Activated CD4-positive, alpha-beta T cell treated with anti-CD3 and anti-CD28 coated beads, Interleukin-2, amount 50 U/mL, for 4 hours (primary cell): ENCODE measurements around the gene PLCL1.
A peak's percentile ranks its signal among the peaks of the same experiment; 100 is the strongest.

Source experiments
- DNase-seq, 2 experiments: peaks; one replicate each; pipeline ENCODE4 v3.0.0-alpha.2; 2020

The PLCL1 gene

DNA sequence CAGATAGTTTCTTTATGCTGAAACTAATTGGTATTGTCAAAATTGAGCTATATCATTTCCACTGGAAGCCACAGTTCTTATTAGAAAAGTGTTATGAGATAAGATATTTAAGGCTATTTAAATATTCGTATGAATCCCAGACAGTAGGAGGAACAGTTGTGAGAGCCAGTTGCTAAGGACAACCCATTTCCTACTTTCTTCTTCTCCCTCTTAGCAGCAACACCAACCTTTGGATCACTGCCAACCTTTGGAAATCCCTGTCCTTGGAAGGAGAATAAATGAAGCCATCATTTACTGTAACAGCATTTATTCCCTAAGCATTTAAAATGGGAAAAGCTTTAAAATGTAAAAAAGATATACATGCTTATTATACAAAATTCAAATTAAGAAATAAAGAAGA lies 85.8 kb downstream of the PLCL1 start:
- DNase-seq: no peak

DNA sequence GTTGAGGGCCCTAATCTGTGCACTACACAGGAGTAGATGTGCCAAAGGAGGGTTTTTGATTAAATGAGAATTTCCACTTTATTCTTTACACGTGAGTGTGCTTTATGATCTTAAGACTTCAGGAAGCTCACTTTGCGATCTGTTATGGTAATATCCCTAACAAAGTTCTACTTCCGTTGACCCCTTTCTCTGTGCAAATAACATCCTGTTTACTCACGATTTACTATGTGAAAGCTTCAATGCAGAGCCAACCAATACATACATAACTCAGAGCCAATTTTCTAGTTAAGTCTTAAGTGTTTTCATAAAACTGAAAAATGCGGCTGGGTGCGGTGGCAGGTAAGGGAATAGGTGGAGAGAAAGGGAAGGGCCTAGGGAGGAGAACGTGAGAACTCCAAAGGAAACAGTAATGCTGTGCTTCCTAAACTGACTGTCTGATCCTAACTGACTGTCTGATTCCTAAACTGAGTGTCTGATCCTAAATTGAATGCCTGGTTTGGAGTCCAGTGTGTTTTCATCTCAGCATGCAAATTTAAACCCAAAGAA lies 87.6 kb downstream of the PLCL1 start:
- no peak for DNase-seq

- peak in 1 of 2 experiments; percentile 8 for DNase-seq
Measured at GRCh38 chr2:197893403-197894177, 89.2 kb downstream of the PLCL1 start.

- no peak for DNase-seq
Measured at GRCh38 chr2:197894751-197895274, 90.4 kb downstream of the PLCL1 start.

GRCh38 chr2:197897960-197898678 lies 93.7 kb downstream of the PLCL1 start:
- no peak for DNase-seq

- DNase-seq: peak; percentile 20 to 25
Measured at GRCh38 chr2:197904446-197904845, 100.1 kb downstream of the PLCL1 start.

GRCh38 chr2:197908156-197908555 lies 103.8 kb downstream of the PLCL1 start:
- no peak for DNase-seq

DNA sequence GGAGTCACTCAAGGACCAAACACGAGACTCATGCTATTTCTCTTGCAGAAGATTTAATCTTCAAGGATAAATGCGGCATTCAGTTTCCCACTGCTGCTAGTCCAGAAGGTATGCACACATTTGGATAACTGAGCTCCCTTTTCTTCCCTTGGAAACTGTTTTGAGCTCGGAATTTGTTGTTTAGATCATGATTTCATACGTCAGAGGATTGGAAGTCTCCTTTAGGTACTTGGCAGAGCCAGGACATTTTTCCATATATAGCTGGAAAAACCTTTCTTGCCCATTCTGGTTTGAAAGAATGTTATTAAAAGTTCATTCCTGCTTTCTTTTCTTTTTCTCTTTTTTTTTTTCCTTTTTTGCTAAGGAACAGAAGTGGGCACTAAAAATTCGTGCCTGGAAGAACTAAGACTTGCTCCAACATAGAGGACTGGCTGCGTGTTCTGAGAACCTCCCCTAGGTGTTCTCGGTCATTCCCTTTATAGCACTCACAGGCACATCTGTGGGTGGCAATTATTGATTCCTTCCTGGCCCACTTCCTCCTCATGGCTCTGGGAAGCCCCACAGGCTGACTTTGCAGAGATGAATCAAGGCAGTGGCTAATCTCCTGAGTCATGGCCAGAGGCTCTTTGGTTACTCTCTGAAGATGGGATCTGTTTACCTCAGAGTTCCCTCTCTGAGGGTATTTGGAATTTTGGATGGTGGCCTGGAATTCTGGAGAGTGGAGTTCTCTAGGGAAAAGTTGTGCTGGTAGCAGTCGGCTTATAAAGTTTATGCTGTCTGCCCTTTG lies 104.8 kb downstream of the PLCL1 start:
- no peak for DNase-seq

DNA sequence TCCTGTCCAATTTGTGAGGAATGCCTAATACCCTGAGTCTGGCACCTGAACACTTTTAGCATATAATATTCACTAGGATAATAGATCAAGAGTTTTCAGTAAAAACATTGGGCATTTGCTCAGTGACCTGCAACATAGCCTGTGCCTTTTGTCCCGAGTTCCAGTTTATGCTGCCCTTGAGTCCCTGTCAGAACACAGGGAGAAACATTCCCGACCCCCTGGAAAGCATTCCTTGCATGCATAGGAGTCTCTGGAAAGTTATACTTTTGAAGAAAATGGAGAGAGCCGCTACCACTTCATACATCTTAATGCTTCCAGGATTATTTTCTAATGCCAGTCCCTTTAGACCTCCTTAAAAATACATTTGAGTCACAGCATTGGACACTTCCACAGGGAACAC lies 107.3 kb downstream of the PLCL1 start:
- DNase-seq: no peak

DNA sequence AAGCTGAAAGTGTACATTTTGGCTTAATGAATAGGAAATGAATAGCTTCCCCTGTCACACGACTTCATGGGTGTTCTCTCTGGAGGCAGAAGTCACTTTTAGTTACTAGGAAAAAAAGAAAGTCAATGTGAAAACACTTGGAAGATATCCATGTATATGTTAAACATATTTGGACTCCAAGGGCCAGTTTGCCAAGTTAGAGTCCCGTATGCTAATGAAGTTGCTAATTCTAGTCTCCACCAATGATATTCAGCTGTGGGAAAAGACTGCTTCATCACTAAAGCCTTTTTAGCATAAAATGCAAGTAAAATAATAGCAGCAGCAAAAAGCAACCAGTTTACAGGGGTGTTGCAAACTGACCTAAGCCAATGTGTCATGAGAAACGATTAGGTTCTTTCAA lies 108.7 kb downstream of the PLCL1 start:
- DNase-seq: no peak

DNA sequence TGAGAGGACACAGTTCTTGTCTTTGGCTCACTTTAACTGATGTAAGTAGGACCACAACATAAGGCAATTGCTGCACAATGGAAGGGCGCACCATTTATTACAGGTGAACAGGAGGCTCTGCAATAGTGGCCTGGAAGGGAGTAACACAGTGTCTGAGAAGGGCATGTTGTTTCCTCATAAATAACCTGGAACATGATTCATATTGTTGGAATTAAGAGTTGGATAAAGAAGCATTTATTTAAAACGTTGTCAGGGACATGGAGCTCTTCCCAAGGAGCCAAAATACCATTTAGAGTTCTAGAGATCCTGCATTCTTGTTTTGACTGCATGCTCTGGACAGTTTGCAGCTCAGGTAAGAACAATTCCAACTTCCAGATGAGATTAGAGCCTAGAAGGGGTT lies 110.4 kb downstream of the PLCL1 start:
- DNase-seq: no peak

DNA sequence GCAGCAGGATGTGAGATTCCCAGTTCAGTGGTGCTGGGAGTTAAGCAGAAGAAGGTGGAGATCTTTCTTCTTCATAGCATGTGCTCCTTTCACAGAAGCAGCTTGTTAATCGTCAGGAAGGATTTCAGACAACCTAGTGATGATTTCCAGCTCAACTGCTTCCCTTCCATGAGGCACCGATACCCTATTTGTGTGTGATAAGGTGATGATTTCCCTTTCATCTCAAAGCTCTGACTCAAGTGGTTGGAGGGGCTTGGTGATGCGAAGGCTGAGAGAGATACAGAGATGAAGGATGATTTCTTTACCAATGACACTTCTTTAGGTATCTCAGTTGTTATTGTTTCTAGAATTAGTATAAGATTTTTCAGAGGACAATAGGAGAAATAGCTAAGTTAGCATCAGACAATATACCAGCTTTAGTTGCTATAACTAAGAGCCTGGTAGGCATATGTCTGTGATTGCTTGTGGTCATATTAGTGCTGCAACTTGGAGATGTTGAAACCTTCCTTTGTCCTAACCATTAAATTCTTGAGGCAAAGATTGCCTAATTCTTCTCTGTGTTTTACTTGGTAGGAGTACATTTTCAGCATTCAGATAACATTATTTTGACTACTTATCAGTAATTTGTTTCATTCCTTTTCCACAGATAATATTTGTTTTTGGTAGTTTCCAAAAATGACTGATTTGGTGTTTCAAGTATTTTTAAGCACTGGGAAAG lies 111.3 kb downstream of the PLCL1 start:
- no peak for DNase-seq

DNA sequence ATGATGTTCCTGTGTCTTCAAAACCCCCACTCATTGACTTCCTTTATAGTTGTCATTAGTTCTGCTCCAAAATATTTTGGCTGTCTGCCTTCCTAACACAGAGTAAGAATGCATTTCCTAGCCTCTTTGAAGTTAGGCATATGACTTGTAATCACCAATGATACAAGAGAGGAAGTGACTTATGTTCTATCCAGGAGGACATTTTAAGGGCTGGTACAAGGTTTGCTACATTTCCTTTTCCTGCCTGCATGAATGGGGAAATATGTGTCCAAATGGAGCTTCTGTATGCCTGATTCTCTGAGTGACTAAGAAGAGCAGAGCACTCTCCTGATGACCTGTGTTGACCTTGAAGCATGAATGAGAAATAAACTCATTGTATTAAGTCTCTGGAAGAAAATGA lies 115.1 kb downstream of the PLCL1 start:
- no peak for DNase-seq

DNA sequence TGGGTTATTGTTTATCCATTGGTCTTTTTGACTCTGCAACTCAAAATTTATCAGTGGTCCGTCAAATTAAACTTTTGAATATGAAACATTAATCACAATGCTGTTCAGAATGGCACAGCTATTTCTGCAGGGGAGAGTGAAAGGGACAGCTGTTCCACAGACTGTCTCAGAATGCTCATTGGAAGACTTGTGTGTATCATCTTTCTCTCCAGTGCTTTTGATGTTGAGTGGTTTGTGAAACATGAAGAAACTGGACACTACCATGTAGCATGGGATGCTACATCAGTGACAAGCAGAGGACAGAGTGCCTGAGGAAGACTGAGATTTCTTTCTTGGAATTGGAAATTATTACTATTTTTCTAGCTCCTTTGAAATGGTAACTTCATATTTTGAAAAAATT lies 115.7 kb downstream of the PLCL1 start:
- no peak for DNase-seq

DNA sequence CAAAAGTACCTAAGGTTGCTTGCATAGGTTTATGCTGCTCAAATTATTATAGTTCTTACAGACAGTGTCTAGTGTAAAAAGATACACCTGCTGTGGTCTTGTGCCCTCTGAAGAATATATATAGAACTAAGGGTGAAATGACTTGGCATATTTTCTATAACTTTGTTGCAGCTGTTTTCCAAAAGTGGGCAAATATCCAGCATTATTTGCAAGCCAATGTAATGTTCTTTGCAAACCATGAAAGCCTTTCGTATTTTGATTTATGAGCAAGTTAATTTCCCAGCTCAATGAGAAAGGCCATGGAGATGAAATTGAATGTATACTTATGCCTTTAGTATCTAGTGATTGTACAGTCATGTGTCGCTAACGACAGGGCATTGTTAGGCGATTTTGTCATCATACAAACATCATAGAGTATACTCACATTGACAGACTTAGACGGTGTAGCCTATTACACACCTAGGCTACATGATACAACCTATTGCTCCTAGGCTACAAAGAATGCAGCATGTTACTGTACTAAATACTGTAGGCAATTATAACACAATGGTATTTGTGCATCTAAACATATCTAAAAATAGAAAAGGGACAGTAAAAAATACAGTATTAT lies 116.3 kb downstream of the PLCL1 start:
- DNase-seq: no peak

DNA sequence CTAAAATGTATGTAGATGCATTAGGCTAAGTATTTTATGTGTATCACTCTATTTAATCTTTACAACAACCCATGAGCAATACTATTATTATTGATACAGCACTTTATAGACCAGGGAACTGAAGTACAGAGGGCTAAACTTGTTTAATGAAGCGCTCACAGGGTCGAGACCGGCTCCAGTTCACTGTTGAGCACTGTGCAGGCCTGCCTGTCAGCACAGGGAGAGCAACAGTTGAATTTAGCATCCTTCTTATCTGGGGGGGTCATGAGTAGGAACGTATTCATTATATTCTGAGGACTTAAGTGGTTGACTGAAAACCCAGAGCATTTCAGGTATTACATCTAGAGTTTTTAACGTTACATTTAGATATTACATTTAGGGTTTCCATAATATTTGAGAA lies 120.1 kb downstream of the PLCL1 start:
- DNase-seq: no peak

- DNase-seq: no peak
Measured at GRCh38 chr2:197925204-197925603, 120.8 kb downstream of the PLCL1 start.

- DNase-seq: no peak
Measured at GRCh38 chr2:197925976-197926375, 121.6 kb downstream of the PLCL1 start.

- no peak for DNase-seq
Measured at GRCh38 chr2:197926673-197927072, 122.3 kb downstream of the PLCL1 start.

- DNase-seq: no peak
Measured at GRCh38 chr2:197927994-197928393, 123.6 kb downstream of the PLCL1 start.

GRCh38 chr2:197929008-197929885 lies 124.9 kb downstream of the PLCL1 start:
- no peak for DNase-seq
